Ishikawa (cell line): ENCODE results near the gene MCM8.

Experiments used
- EGR1 ChIP-seq: IDR thresholded peaks from 2 replicates; pipeline ENCODE4 v1.6.1; 2012
- EP300 ChIP-seq: IDR thresholded peaks from 2 replicates; pipeline ENCODE4 v1.6.1; 2012; ENCODE audit warnings: borderline replicate concordance
- RAD21 ChIP-seq: IDR thresholded peaks from 2 replicates; pipeline ENCODE4 v1.6.1; 2012; ENCODE audit warnings: low read depth
- TAF1 ChIP-seq: IDR thresholded peaks from 2 replicates; pipeline ENCODE4 v1.6.1; 2012; ENCODE audit warnings: low read depth, mild to moderate bottlenecking
- YY1 ChIP-seq: IDR thresholded peaks from 2 replicates; pipeline ENCODE4 v1.6.1; 2012; ENCODE audit warnings: low read depth
- ZBTB7A ChIP-seq: IDR thresholded peaks from 2 replicates; pipeline ENCODE4 v1.6.1; 2012; ENCODE audit warnings: low read depth
- TF ChIP-seq, protein P1 (sequence below): IDR thresholded peaks from 2 replicates; pipeline ENCODE4 v1.6.1; 2012; ENCODE audit warnings: low read depth, mild to moderate bottlenecking

DNA sequence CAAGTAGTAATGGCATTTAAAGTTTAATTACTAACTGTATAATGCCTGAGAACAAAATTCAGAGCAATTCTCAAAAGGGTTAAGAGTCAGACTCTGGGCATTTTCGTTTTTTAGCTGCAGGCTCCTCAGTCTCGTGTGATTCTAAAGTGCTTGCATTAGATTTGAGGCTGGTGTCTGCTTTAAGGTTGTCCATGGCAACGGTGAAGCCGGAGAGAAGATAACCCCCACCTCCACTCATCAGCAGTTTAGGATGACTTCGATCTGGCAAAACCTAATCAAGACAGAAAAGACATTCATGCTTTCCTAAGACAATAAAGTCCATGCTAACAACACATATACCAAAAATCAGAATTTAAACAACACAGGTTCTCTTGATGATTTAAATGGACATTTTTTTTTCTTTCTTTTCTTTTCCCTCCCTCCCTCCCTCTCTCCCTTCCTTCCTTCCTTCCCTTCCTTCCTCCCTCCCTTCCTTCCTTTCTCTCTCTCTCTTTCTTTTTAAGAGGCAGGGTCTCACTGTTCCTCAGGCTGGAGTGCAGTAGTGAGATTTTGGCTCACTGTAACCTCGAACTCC lies 11.9 kb upstream of the MCM8 start:
- TF ChIP-seq ZBTB7A (no peak), EGR1 (no peak), YY1 (no peak), TAF1 (no peak), RAD21 (no peak), EP300 (no peak)
- TF ChIP-seq, protein P1, sequence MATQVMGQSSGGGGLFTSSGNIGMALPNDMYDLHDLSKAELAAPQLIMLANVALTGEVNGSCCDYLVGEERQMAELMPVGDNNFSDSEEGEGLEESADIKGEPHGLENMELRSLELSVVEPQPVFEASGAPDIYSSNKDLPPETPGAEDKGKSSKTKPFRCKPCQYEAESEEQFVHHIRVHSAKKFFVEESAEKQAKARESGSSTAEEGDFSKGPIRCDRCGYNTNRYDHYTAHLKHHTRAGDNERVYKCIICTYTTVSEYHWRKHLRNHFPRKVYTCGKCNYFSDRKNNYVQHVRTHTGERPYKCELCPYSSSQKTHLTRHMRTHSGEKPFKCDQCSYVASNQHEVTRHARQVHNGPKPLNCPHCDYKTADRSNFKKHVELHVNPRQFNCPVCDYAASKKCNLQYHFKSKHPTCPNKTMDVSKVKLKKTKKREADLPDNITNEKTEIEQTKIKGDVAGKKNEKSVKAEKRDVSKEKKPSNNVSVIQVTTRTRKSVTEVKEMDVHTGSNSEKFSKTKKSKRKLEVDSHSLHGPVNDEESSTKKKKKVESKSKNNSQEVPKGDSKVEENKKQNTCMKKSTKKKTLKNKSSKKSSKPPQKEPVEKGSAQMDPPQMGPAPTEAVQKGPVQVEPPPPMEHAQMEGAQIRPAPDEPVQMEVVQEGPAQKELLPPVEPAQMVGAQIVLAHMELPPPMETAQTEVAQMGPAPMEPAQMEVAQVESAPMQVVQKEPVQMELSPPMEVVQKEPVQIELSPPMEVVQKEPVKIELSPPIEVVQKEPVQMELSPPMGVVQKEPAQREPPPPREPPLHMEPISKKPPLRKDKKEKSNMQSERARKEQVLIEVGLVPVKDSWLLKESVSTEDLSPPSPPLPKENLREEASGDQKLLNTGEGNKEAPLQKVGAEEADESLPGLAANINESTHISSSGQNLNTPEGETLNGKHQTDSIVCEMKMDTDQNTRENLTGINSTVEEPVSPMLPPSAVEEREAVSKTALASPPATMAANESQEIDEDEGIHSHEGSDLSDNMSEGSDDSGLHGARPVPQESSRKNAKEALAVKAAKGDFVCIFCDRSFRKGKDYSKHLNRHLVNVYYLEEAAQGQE, result no peak
